Thoracic aorta (tissue), 2 donors: Measurements from ENCODE around the gene ATP7B. TPM values are rescaled to one million over a fixed set of nuclear protein-coding genes. Genes with fewer than 3 reads are reported as not detected.

Experiments used
- ATAC-seq: fragments of 150-250 bp; one replicate; pipeline ENCODE4 v1.8.0; 2017; ENCODE audit warnings: low read depth; ENCODE audit not compliant: insufficient number of reproducible peaks, low FRiP score
- DNase-seq: peaks from one replicate; pipeline ENCODE4 v3.0.0-alpha.2; 2020; ENCODE audit warnings: low spot score
- H3K27ac ChIP-seq, 2 donors: fragments of 200-600 bp; sonication (generic); 1 replicate in 1 of 2; 2 replicates in 1 of 2; pipeline ENCODE4 v1.5.1; 2016; ENCODE audit warnings: mild to moderate bottlenecking in 2 of 2, moderate library complexity in 2 of 2
- H3K27me3 ChIP-seq: fragments of 200-600 bp; sonication (generic); replicated peaks from 2 replicates; pipeline ENCODE4 v1.6.0; 2016; ENCODE audit warnings: mild to moderate bottlenecking; ENCODE audit not compliant: insufficient read depth
- H3K36me3 ChIP-seq: fragments of 200-600 bp; sonication (generic); one replicate; pipeline ENCODE4 v1.5.1; 2016
- H3K4me1 ChIP-seq, 2 donors: fragments of 200-600 bp; sonication (generic); 1 replicate in 1 of 2; 2 replicates in 1 of 2; pipeline versions ENCODE4 v1.5.1 to v1.6.0; 2016; ENCODE audit warnings: low read depth in 2 of 2, mild to moderate bottlenecking in 1 of 2; ENCODE audit not compliant: control insufficient read depth in 1 of 2
- H3K4me3 ChIP-seq: fragments of 200-600 bp; sonication (generic); 2 replicates; pipeline ENCODE4 v1.5.1; 2016; ENCODE audit warnings: mild to moderate bottlenecking
- H3K9me3 ChIP-seq: fragments of 200-600 bp; sonication (generic); 2 replicates; pipeline ENCODE4 v1.5.1; 2016
- total RNA-seq, 2 donors: library from RNA; depleted of rRNA; stranded (reverse); fragments of >200 nt; gene quantifications; one replicate each; pipeline versions ENCODE4 v1.1.0 to v1.2.3, GENCODE V29; 2016
- TF ChIP-seq, protein P1 (sequence below): fragments of 200-600 bp; sonication (generic); IDR thresholded peaks from one replicate; pipeline ENCODE4 v1.5.1; 2019; ENCODE audit warnings: antibody characterized with exemption

ATP7B gene
- total RNA-seq, 2 donors from 2014 or later = 6.8 to 7.1 TPM

DNA sequence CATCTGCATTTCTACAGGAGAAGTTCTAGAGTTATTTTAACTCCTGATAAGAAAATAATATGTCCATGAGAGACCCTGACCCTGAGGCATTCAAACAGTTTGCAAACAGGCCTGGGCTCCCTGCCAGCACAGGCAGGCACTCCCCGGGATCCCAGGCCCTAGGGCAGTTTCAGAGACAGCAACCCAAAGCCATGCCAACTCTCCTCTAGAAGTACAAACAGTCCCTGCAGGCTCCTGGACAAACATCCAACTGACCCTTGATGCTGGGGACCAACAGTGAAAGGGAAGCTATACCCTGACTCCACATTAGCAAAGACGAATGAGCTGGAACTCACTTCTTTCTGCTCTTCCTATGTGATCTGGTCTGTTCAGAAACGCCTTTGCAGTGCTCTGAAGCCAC, 104.7 kb downstream of the ATP7B start:
- ATAC-seq (no peak), DNase-seq (no peak)
- Histone ChIP-seq H3K9me3 (no peaks in the 10 kb centered on the region), H3K4me3 (no peak overlapping the region), H3K4me1 (no peaks in the 10 kb centered on the region), H3K36me3 (no peaks in the 10 kb centered on the region), H3K27me3 (no peaks in the 10 kb centered on the region), H3K27ac (no peak overlapping the region)
- TF ChIP-seq, protein P1, sequence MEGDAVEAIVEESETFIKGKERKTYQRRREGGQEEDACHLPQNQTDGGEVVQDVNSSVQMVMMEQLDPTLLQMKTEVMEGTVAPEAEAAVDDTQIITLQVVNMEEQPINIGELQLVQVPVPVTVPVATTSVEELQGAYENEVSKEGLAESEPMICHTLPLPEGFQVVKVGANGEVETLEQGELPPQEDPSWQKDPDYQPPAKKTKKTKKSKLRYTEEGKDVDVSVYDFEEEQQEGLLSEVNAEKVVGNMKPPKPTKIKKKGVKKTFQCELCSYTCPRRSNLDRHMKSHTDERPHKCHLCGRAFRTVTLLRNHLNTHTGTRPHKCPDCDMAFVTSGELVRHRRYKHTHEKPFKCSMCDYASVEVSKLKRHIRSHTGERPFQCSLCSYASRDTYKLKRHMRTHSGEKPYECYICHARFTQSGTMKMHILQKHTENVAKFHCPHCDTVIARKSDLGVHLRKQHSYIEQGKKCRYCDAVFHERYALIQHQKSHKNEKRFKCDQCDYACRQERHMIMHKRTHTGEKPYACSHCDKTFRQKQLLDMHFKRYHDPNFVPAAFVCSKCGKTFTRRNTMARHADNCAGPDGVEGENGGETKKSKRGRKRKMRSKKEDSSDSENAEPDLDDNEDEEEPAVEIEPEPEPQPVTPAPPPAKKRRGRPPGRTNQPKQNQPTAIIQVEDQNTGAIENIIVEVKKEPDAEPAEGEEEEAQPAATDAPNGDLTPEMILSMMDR = no peak

DNA sequence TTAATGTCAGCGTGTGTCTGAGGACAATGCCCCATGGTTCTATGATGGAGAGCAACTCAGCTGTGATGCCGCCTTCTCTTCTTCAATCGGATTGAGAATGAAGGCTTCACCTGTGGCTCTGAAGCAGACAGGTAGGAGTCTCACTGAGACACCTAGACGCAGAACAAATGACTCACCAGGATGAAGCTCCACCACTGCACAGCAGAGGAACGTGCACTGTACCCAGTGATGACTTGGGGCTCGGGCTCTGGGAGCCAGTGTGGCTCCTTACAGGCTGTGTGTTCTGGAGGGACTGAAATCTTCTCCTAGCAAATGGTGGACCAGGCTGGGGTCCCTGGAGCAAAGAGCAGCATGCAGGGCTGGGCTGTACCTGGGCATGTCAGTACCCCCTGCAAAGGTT, 105.5 kb downstream of the ATP7B start:
- Histone ChIP-seq H3K4me1 (no peaks in the 10 kb centered on the region), H3K36me3 (no peaks in the 10 kb centered on the region), H3K4me3 (no peak overlapping the region), H3K27ac (no peak overlapping the region), H3K9me3 (no peaks in the 10 kb centered on the region), H3K27me3 (no peaks in the 10 kb centered on the region)
- ATAC-seq = no peak
- DNase-seq = no peak
- TF ChIP-seq, protein P1 = no peak

DNA sequence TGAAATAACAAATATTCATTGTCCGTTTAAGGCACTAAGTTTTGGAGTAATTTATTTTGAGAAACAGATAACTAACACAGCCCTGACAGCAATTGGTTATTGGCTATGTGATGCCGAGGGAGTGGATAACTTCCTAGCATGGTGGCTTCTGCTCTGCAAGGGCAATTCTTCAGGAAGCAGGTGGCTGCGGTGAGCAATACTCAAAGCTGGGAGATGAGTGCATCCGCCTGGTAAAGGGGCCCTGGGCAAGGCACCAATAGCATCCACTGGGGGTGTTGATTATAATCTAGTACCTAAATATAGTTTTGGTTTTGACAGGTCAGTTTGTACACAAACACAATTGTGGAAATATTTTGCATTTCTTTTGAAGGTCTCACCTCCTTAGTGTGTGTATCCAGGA, 108.5 kb downstream of the ATP7B start:
- ATAC-seq (no peak), DNase-seq (no peak)
- Histone ChIP-seq H3K27ac (no peak overlapping the region), H3K27me3 (no peaks in the 10 kb centered on the region), H3K4me1 (no peaks in the 10 kb centered on the region), H3K9me3 (no peaks in the 10 kb centered on the region), H3K36me3 (no peaks in the 10 kb centered on the region), H3K4me3 (no peak overlapping the region)
- TF ChIP-seq, protein P1 = no peak

DNA sequence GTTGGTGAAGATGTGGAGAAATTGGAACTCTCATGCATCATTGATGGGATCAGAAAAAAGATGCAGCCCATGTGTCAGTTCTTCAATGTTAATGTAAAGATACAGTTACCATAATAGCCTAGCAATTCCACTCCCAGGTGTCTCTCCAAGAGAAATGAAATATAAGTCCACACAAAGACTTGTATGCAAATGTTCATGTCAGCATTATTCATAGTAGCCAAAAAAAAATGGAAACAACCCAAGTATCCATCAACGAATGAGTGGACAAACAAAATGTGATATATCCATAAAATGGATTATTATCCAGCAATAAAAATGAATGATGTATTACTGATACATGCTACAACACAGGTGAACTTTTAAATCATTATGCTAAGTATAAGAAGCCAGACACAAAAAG, 110.8 kb downstream of the ATP7B start:
- DNase-seq = no peak
- Histone ChIP-seq H3K9me3 (no peaks in the 10 kb centered on the region), H3K4me3 (no peak overlapping the region), H3K4me1 (no peaks in the 10 kb centered on the region), H3K27ac (no peak overlapping the region), H3K27me3 (no peaks in the 10 kb centered on the region), H3K36me3 (no peaks in the 10 kb centered on the region)
- TF ChIP-seq, protein P1 = no peak
- no peak for ATAC-seq

DNA sequence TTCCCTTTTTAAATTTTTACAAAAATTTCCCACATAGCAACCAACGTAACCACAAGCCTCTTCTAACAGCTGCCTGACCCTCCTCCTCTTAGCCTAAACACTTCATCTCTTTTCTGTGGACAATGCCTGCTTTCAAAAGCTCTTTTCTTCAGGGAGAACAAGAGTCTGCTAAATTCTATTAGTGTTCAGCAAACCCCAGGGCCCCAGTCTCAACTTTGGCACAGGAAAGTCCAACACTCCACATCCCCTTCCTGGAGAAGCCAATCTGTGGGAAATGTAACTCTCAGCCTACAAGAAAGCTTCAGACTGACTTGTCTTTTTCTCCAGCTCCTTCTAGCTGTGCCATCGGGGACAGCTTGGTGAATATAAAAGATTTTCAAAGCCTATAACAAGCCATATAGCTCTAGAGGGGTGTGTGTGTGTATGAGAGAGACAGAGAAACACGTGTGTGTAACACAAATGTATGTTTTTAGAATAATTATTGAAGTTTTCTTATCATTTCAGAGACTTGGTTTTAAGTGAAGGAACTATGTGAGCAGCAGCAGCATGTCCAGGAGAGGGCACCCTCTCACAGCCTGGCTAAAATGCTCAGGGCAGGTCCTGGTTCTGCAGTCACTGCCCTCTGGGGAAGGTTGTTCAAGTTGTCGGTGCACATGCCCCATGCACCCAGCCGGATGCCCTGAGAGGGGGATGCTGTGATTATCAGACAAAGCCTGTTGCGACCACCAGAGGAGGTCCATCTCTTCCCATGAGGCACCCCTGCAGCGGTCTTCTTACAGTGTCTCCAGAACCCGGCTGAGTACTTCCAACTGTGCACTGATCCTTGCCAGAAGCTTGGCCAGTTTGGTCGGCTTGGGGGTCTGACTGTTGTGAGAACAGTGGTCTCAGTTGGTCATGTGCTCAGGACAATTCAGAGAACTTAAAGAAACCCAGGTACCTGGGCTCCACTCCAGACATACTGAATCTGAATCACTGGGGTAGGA, 115.1 kb downstream of the ATP7B start:
- H3K27me3 ChIP-seq = no peaks in the 10 kb centered on the region
- H3K36me3 ChIP-seq = no peaks in the 10 kb centered on the region
- no peak for ATAC-seq
- no peak overlapping the region for H3K4me3 ChIP-seq
- no peaks in the 10 kb centered on the region for H3K9me3 ChIP-seq
- H3K27ac ChIP-seq = no peak overlapping the region
- TF ChIP-seq, protein P1 = no peak
- H3K4me1 ChIP-seq = no peaks in the 10 kb centered on the region
- DNase-seq = no peak
